B cell (primary cell): ENCODE results near the gene RAB11FIP3.

Experiments used
- CTCF ChIP-seq: fragments of 200-600 bp; IDR thresholded peaks from one replicate; pipeline ENCODE4 v1.8.0; 2022; ENCODE audit warnings: antibody characterized with exemption, mild to moderate bottlenecking
- EZH2 ChIP-seq: IDR thresholded peaks from 2 replicates; pipeline ENCODE4 v1.6.1; 2012; ENCODE audit warnings: borderline replicate concordance, low read depth, mild to moderate bottlenecking, moderate library complexity, low read length; ENCODE audit not compliant: insufficient read depth, poor library complexity, severe bottlenecking

- no peak for TF ChIP-seq CTCF
- no peak for TF ChIP-seq EZH2
Measured at GRCh38 chr16:491220-491919, 65.9 kb downstream of the RAB11FIP3 start.
